Measurements from ENCODE around the gene ARPC2.

Gene ARPC2

DNA sequence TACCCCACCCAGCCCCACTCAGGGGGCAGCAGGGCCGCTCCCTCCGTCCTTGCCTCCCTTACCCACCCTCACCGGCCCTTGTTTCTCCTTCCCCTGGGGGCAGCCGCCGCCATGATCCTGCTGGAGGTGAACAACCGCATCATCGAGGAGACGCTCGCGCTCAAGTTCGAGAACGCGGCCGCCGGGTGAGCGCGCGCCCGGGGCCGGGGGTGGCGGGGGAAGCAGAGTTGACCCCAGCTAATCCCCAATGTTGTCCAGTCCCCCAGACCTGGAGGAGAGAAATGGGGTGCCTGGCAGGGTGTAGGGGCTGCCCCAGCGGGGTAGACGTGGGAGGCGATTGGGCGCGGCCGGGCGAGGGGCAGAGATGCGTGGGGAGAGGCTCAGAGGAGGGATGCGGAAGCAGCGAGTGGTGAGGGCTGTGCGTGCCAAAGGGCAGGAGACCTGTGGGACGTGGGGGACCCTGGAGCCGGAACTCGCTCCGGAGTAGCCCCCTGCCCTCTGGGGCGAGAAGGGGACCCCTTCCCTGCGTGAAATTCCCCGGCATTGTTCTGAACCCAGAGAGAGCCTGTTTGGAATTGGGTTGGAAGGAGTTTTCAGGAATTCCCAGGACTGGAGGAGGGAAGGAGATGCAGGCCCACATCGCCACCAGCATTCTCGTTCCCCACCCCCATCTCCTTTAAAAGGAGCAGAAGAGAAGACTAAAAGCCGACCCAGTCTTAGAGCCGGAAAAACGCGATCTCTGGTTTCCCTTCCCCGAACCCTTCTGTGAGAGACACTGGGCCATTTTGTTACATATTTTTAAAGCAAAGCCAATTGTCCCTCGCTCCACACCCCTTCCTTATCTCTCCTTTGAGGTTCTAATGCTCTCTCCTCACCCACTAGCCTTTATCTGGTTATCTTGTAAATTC is 625 bp downstream of the ARPC2 start:
- DNase-seq: no peak

DNA sequence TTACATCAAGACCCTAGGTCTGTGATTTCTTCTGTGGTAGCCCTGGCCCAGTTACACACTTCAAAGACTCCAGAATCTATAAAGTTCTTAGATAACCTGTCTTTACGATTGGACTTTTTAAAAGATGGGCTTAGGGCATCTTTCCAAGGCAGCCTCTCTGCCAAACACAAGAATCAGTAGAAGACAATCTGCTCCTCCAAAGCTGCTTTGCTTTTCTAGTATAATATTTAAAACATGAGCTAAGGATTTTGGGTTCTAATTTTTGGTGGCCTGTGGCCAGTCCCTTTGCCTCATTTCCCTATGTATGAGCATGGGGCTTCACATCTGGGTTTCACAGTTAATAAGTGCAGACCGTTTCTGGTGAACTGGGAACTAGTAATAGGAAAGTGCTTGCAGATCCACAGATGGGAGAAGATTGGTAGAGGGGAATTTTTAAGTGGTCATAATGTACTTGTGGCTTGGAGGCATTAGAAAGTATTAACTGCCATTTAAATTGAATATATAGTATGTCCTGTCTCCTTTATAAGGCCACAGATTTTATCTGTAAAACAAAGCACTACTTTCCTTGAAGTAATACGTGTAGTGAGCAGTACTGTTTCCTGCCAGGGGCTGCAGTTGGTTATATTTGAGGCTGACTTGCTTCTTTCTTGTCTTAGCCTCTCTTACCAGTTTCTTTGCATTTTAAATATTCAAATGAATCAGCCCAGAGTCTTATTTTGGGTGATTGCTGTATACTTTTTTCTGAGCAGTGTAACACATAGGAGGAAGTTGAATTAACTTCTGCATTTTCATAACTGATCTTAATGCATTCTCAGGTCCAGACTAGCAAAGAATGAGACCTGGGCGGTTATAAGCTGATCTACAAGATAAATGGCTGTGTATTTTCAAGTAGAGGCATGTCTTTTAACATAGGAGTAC is 1.5 kb downstream of the ARPC2 start:
- no peak for DNase-seq

DNA sequence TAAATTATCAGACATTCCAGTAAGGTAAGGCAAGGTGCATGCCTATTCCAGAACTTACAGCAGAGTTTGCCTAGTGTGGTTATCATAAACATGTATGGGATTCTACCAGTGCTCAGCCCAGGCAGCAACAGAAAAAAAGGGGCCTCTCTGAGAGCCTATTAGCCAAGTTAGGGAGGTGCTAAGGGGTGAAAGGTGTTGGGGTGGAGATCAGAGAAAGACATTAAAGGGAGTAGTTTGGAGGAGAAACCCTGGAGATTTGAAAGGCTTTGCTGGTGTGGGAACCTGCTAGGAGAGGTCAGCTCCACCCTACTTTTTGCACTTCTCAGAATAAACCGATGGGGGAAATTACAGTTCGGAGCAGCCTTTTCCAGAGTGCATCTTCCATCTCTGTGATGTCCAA is 2.9 kb downstream of the ARPC2 start:
- no peak for DNase-seq

DNA sequence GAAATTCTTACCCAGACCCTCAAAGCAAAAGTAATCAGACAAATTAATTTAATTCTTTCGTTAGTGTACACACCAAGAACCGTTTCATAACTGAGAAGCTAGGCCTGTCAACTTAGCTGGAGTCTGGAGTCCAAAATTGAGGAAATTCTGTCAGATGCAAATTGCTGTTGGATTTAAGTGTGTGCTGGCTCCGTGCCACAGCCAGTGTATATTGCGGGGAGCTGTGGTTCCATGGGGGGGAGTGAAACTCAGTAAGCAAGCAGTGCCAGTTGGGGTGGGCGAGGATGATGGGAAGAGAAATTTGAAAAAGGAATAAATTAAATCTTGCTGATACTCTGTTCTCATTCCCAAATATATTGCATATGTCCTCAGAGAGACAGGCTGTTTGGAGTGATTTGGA is 4.0 kb downstream of the ARPC2 start:
- no peak for DNase-seq

DNA sequence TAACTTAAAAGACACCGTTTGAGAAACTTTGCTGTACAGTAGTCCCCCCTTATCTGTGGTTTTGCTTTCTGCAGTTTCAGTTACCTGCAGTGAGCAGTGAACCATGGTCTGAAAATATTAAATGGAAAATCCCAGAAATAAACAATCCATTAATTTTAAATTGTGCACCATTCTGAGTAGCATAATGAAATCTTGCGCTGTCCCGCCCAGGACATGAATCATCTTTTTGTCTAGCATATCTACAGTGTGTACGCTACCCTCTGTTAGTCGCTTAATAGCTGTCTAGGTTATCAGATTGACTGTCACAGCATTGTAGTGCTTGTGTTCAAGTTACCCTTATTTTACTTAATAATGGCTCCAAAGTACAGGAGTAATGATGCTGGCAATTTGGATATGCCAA is 6.1 kb downstream of the ARPC2 start:
- DNase-seq: no peak

DNA sequence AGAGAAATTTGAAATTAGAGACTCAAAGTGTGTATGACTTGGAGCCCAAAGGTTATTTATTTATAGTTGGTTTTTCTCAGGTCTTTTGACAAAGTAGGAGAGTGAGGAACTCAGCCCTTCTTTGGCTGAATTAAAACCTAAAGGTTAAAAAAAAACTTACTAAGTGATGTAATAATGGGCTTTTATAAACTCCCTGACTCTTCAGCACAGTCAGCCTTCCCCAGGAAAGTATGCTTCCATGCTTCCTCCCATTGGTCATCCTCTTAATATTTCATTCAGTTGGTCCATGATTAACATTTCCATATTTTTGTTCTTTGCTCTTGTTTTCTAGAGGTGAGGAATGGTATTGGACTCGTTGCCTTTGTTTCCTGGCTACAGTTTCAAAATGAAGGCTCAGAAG is 7.2 kb downstream of the ARPC2 start:
- no peak for DNase-seq

DNA sequence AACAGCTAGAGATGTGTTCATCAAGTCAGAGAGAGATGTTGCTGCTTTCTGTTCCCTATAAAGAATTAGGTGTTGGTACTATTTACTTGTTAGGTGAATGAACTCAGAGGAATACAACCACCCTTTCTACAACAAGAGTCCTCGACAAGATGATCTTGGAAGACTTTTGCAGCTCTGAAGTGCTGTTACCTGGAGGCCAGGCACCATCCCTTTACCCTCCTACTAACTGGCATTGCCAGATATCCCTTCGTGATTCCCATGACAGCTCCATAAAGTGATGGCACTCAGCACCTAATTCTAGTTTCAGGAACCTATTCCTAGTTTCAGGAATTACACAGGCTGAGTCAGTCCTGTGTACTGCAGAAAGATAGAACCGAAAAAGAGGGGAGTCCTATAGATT is 9.9 kb downstream of the ARPC2 start:
- no peak for DNase-seq

DNA sequence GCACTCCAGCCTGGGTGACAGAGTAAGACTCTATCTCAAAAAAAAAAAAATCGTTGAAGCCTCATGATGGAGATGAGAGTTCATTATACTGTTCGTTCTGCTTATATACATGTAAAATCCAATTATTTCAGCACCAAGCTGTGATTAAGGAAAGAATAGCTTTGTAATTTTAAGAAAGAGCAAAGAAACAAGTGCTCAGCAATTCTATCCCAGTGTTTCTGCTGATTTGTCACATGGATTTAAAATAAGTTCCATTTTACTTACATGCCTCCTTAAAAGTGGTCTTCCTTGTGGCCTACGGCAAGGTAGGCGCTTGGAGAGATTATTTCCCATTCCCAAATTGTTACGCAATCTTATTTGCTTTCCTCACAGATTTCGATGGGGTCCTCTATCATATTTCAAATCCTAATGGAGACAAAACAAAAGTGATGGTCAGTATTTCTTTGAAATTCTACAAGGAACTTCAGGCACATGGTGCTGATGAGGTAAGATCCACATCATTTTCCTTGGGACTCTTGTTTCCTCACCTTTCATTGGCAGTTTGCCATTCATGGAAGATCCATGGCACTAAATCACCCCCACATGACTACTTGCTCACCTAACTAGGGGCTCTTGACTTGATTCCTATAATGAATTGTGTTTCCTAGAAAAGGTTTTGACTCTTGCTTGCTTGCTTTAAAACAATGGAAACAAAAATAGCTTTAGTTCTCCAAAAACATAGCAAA is 11.5 kb downstream of the ARPC2 start:
- no peak for DNase-seq

DNA sequence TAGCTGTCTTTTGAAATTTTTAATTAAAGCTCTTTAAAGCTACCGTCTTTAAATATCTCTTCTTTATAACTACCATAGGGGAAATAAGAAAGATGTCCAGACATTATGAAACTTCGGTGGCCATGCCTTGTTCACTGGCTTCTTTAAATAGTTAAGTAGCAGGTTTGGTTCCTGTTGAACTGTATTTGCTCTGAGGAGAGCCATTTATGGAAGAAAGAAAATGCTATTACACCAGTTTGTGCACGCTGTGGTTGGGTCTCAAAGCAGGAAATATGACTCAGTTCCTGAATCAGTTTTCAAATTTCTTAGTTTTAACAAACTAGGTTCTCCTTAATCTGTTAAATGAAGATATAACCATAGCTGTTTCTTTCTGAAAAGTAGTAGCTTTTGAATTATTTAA is 12.2 kb downstream of the ARPC2 start:
- no peak for DNase-seq

DNA sequence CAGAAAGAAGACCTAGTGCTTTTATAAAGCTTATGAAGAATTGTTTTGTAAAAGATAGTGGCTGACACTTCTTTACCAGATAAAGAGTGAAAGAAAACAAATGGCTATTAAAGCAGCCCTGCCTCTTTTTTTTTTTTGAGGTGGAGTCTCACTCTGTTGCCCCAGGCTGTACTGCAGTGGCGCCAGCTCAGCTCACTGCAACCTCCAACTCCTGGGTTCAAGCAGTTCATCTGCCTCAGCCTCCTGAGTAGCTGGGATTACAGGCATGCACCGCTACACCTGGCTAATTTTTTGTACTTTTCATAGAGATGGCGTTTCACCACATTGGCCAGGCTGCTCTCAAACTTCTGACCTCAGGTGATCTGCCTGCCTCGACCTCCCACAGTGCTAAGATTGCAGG is 12.9 kb downstream of the ARPC2 start:
- DNase-seq: no peak

DNA sequence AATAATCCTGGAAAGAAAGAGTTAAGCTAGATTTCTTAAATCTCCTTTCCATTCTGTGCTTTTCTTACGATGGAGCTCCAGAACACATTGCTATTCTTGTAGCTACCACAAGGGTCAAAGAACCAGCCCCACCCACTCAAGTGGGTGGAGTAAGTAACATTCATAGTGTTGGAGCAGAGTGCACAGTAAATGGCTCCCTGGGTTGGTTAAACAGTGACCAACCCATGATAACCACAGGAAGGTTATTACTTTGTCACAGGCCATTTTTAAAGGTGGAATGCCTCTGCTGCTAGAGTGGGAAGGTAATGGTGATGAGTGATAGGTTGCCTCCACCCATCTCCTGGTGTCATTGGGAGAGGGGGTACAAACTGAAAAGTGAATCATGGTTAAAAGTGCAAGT is 13.9 kb downstream of the ARPC2 start:
- DNase-seq: no peak

DNA sequence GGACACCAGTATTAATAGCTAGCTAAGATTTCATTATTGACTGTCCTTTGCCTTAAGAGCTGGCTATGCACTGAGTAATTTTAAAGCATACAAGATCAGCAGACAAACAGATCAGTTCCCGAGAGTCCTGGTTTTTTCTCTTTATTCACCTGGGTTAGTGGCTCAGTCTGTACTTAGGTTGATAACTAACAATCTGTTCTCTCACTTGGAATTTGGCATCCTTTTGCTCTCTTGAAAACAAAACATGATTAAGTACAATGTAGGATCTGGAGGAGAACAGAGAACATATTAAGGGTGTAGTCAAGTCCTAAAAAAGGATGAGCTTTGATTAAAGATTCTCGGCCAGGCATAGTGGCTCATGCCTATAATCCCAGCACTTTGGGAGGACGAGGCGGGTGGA is 16.6 kb downstream of the ARPC2 start:
- DNase-seq: no peak

DNA sequence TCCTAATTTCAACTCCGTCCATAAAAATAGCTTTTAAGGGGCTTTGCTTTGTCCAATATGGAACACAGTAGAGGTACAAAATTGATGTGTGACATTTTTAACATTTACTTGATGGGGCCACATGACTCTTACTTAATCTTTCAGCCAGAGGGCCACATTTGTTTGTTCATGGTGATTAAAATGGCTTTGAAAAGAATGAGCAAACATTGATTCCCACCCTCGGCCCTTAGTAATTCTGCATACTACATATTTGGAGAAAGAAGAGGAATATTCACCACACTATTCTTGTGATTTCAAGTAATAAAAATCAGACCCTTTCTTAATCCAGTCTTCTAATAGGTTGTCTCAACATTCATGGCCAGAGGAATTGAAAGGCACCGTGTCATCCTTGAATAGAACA is 17.5 kb downstream of the ARPC2 start:
- DNase-seq: no peak

DNA sequence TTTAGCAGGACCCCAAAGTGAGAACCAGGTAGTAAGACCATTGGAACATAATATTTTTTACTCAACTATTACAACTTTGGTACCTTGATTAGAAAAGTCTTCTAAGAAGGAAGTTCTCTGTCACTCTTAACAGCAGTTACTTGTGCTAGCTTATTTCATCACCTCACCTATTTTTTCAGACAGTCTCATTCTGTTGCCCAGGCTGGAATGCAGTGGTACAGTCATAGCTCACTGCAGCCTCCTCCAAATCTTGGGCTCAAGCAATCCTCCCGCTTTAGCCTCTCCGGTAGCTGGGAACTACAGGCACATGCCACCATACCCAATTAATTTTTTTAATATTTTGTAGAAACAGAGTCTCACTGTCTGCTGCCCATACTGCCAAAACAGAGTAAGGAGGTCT is 18.0 kb downstream of the ARPC2 start:
- DNase-seq: no peak

DNA sequence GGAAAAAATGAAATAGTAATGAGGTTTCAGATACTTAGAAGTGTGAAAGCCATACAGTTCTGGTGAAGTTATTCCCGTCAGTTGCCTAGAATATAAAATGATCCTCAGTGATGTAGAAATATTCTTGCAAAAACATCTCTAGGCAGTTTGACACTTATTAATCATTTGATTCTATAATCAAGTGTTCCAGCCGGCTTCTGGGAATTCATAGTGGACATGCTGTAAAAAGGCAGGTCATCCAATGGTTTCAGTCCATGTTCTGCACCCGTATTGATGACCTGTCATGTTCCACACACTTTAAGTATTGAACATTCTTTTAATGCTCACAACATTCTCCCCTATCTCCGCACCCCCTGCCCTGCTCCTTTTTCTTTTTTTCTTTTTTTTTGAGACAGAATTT is 19.8 kb downstream of the ARPC2 start:
- no peak for DNase-seq

DNA sequence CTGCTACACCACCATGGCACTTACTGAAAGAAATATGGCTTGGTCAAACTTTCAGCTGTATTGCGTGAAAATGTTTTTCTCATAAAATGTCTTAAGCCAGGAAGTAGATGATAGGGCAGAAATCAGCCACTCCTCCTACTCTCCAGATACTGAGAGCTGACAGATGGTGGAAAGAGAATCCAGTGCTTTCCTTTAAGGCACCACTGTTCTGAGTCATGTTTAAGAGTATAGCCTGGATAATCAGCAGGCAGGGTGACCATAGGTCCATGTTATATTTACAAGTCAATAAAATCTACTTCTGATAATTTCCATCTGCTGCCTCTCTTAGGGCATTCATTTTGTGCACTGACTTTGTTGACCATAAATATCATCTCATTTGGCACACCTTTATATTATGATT is 21.9 kb downstream of the ARPC2 start:
- no peak for DNase-seq

DNA sequence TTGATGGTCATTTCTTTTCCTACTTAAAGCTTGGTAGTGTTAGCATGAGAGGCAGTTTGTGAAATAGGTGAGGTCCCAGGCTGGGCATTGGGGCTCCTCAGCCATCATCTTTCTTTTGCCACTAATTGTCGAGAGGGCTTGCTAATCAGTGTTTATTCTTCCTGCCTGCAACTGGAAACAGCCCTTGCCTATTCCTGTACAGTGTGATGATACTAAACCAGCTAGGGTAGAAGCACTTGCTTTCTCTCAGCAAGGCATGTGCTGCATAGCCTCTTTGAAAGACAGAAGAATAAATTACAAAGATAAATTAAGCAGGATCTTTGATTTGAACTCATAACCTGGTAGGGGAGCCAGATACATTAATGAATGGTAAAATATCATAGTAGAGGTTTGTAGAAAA is 27.2 kb downstream of the ARPC2 start:
- no peak for DNase-seq

DNA sequence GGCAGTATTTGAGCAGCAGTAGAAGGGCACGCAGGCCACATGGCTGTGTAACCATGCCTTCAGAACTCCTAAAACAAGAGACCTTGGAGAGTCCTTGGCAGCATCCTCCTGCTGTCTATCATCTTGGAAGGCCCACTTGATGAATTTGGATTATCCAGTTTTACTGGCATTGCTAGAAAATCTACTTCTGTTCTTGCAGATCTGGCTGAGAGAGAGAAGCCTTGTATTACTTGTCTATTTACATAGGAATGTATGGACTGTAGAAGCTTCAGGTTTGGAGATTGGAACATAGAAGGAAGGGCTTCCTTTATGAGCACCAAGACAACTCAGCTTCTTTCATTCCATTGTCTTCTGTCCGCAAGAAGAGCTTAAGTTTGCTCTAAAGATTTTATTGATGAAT is 27.7 kb downstream of the ARPC2 start:
- DNase-seq: no peak

DNA sequence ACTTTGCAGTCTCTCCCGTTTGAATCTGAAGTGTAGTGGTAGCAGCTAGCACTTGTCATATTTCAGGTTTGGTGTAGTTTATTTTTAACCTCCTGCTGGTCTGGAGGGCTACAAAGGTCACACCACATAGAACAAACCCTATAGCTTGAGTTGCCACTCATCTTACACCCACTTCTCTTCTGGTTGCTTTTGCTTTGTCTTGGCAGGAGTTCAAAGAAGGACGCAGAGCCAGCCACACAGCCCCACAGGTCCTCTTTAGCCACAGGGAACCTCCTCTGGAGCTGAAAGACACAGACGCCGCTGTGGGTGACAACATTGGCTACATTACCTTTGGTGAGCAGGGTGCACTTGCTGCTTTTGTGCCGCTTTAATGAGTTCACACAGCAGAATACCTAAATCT is 28.2 kb downstream of the ARPC2 start:
- no peak for DNase-seq

DNA sequence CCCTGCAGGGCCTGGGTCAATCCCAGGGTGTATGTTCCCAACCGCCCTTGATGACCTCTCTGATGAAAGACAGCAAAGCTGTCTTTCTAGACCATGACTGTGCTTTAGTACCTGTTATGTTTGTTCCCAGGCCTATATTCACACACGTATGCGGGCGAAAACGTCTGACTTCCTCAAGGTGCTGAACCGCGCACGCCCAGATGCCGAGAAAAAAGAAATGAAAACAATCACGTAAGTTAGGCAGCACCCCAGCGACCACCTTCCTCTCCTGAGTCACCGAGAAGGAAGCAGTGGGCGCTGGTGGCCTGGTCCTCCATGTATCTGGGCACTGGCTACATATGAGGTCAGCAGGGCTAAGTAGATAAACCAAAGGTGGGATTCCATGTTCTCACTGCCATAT is 32.7 kb downstream of the ARPC2 start:
- no peak for DNase-seq

DNA sequence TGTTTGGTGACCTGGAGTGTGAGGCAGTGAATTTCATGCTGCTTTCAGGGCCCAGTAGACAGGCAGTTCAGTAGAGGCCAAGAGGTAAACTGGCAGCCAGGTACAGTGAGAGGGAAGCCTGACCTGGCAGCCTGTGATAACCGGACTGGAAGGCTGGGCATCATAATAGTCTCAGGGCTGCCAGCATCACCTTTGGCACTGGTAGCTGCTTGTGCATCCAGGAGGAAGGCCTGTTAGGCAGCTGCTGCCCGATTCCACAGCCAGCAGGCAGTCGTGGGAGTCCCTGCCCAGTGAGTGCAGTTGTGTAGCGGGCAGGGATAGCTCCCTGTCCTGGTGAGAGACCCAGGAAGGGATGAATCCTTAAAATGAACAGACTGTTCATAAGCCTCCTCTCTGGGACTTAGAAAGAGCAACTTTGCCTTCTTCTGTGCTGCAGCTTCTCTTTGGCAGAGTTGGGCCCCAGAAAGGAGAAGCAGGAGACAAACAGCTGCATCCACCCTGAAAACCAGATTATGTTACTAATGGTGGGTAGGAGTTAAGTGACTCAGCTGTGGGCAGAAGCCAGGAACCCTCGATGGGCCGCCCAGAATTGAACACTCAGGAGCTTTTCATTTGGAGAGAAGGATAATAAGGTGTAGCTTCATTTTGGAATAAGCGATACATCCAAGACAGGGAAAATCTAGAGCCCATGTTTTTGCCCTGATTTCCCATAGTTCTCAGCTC is 35.7 kb downstream of the ARPC2 start:
- DNase-seq: no peak

DNA sequence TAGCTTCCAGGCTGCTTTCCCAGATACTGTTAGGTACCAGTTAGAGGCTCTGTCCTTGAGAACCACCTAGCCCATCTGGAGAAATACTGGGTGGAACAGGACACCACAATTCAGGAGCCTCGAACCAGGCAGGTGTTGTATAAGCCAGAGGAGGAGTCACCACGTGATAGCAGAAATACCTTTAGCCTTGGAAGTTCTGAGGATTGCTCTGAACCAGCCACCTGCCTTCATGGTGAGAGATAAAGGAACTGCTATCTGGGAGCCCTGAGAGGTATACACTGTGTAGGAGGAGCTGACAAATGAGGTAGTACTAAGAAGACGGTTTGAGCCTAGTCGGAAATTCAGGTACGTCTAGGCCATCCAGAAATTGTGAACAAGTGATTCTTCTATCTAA is 36.2 kb downstream of the ARPC2 start:
- no peak for DNase-seq

DNA sequence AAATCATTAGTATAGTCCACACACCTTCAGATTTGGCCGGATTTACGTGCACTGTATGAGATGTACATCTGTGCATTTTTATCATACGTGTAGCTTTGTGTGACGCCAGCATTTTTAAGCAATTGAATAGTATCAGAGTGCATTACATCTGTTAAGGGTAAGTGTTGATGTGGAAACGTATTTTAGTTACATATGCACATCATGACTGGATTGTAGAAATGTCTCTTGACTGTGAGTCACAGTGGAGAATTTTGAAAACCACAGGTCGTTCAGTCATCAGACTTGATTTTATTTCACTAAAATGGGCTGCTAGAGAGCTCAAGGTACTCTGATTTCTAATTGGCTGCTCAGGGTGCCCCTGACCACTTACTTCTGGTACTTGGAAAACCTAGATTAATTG is 38.5 kb downstream of the ARPC2 start:
- DNase-seq: no peak

Measured in NCI-H1048 (cell line).